ENCODE measurements around the gene BICC1. TPM values are rescaled to one million over a fixed set of nuclear protein-coding genes. Genes with fewer than 3 reads are reported as not detected.

BICC1 gene
- total and polyA plus RNA-seq, 2 donors (not counting 3 experiments of a cell fraction or from before 2014, with no cell fraction given): 0.06 to 0.29 TPM

DNA sequence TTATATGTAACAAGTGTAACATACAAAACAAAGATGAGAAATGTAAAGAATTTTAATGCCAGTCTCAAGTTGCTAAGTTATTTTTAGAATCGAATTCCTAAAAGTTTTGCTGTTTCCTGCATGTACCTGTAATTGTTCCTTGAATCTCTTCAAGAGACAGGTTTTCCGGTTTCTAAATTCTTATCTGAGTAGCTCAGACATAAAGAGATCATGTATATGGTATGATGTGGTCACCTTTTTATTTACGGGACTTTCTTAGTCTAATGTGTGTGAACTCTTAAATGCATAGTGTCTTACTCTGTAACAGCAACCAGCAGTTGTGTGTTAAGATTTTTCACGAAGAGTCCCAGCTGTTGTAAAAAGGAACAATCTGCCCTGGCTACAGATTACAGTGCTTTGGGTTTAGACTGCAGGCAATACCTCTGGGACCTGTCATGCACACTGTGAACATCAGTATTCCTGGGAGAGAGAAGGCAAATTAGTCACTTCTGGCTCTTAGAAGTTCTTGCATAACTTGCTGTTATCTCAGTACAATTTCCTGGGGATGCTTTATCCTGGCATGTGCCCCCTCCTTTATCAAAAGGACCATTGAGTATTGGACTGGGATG lies 263.4 kb downstream of the BICC1 start:
- dilution Hi-C loops (cut with MboI; ENCODE audit: extremely low pct_ligation_motif_present, low sequenced_read_pairs): no loop called here
- Histone ChIP-seq H3K27me3 (ENCODE audit: control insufficient read depth in 2 of 2, insufficient read depth in 2 of 2, low read length in 2 of 2) (no peaks in the 10 kb centered on the region), H3K4me2 (ENCODE audit: insufficient read depth, low read length) (no peak overlapping the region), H3K9ac (replicated peaks; ENCODE audit: extremely low read depth, insufficient read depth, low read length) (no peak overlapping the region), H3K9me1 (replicated peaks; ENCODE audit: control insufficient read depth, extremely low read depth, insufficient read depth, low read length) (peaks cover 2% of the 10 kb centered on the region), H4K20me1 (replicated peaks; ENCODE audit: control insufficient read depth, extremely low read depth, insufficient read depth, low read length) (no peaks in the 10 kb centered on the region), H3K36me3 (ENCODE audit: control insufficient read depth in 2 of 2, extremely low read depth in 1 of 2, insufficient read depth in 2 of 2, low read length in 2 of 2) (no peaks in the 10 kb centered on the region), H3K4me1 (ENCODE audit: control insufficient read depth, extremely low read depth, insufficient read depth, low read length) (no peaks in the 10 kb centered on the region), H3K27ac (ENCODE audit: insufficient read depth, low read depth, low read length) (no peak overlapping the region), H2AFZ (ENCODE audit: low read depth, low read length) (no peak overlapping the region), H3K79me2 (ENCODE audit: control insufficient read depth, insufficient read depth, low read length) (no peaks in the 10 kb centered on the region), H3K4me3 (replicated peaks in 1 of 3; ENCODE audit: insufficient read depth in 1 of 3, low read depth in 1 of 3, low read length in 3 of 3) (no peak overlapping the region), H3K9me3 (replicated peaks; ENCODE audit: control insufficient read depth, insufficient read depth, low read length) (no peaks in the 10 kb centered on the region)
- FAIRE-seq (no peak), DNase-seq (ENCODE audit: low read depth, low spot score) (no peak)
- BruUV-seq (replicated peaks): no TSS peak
- CTCF ChIA-PET: interaction anchor here (1.1 kb wide), 1 partner anchor 29 kb away, joined by 3 read pairs; no protein-coding TSS in a partner anchor
- POLR2A ChIA-PET: no interaction called here
- TF ChIP-seq POLR2A (IDR thresholded peaks at IDR 0.05; ENCODE audit: low read depth, low read length) (no peak), FOS (IDR thresholded peaks at IDR 0.05; ENCODE audit: borderline replicate concordance, insufficient read depth, low read length) (no peak), MYC (IDR thresholded peaks at IDR 0.05; ENCODE audit: low read depth, low read length) (no peak)
- intact Hi-C loops (cut with micrococcal nuclease): no loop called here

DNA sequence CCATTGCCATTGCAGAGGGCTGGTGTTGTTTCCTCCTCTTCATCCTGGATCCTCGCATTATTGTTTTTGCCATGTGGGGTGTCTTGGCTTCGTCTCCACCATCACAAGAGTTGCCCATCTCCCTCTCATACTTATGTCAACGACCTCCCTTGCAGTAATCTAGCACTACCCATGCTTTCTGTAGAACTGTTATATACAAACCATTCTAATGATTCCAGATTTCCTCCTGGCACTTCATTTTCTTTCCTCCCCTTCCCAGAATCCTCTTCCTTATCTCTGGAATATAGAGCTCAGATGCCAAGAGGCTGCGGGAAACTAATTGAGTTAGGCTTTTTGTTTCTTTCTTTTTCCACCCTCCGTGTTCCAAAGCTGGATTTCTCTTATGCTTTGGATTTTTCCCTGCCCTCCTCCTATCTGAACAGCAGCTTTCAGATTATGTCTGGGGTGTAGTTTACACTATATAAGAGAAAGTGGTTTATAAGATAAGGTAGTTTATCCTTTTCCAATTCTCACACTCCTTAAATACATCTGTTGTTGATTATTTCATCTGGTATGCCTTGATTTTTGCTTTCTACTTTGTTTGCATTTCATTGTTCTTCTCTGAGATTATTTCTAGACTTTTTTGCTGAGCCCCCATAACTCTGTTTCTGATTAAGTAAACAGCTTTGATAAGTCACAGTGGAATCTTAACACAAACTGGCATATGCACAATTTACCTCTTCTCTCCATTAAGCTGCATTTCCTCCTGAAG lies 264.1 kb downstream of the BICC1 start:
- DNase-seq (ENCODE audit: low read depth, low spot score) (no peak), FAIRE-seq (no peak)
- intact Hi-C loops (cut with micrococcal nuclease): no loop called here
- POLR2A ChIA-PET: no interaction called here
- no peaks in the 10 kb centered on the region for H3K4me1 ChIP-seq (ENCODE audit: control insufficient read depth, extremely low read depth, insufficient read depth, low read length)
- H3K9me3 ChIP-seq (replicated peaks; ENCODE audit: control insufficient read depth, insufficient read depth, low read length): no peaks in the 10 kb centered on the region
- H3K36me3 ChIP-seq (ENCODE audit: control insufficient read depth in 2 of 2, extremely low read depth in 1 of 2, insufficient read depth in 2 of 2, low read length in 2 of 2): no peaks in the 10 kb centered on the region
- H3K79me2 ChIP-seq (ENCODE audit: control insufficient read depth, insufficient read depth, low read length): no peaks in the 10 kb centered on the region
- CTCF ChIA-PET: no interaction called here
- no TSS peak for BruUV-seq (replicated peaks)
- no peaks in the 10 kb centered on the region for H3K27me3 ChIP-seq (ENCODE audit: control insufficient read depth in 2 of 2, insufficient read depth in 2 of 2, low read length in 2 of 2)
- H3K9ac ChIP-seq (replicated peaks; ENCODE audit: extremely low read depth, insufficient read depth, low read length): no peak overlapping the region
- no peak overlapping the region for H3K4me3 ChIP-seq (replicated peaks in 1 of 3; ENCODE audit: insufficient read depth in 1 of 3, low read depth in 1 of 3, low read length in 3 of 3)
- no peak overlapping the region for H3K4me2 ChIP-seq (ENCODE audit: insufficient read depth, low read length)
- no peak overlapping the region for H3K27ac ChIP-seq (ENCODE audit: insufficient read depth, low read depth, low read length)
- H4K20me1 ChIP-seq (replicated peaks; ENCODE audit: control insufficient read depth, extremely low read depth, insufficient read depth, low read length): no peaks in the 10 kb centered on the region
- dilution Hi-C loops (cut with MboI; ENCODE audit: extremely low pct_ligation_motif_present, low sequenced_read_pairs): no loop called here
- TF ChIP-seq, protein P1, sequence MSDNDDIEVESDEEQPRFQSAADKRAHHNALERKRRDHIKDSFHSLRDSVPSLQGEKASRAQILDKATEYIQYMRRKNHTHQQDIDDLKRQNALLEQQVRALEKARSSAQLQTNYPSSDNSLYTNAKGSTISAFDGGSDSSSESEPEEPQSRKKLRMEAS (IDR thresholded peaks at IDR 0.05; ENCODE audit: insufficient read depth, insufficient read length): no peak
- TF ChIP-seq POLR2AphosphoS5 (IDR thresholded peaks at IDR 0.05; ENCODE audit: insufficient read depth, low read depth, low read length) (no peak), EZH2 (IDR thresholded peaks at IDR 0.05; ENCODE audit: borderline replicate concordance, low read depth, low read length, severe bottlenecking) (no peak), JUN (IDR thresholded peaks at IDR 0.05; ENCODE audit: borderline replicate concordance, insufficient read depth, insufficient read length, low read depth) (no peak), POLR2A (IDR thresholded peaks at IDR 0.05; ENCODE audit: low read depth, low read length) (no peak), GATA2 (IDR thresholded peaks at IDR 0.05; ENCODE audit: insufficient read depth, insufficient read length, low read depth, low read length) (no peak), MYC (IDR thresholded peaks at IDR 0.05; ENCODE audit: low read depth, low read length) (no peak), FOS (IDR thresholded peaks at IDR 0.05; ENCODE audit: borderline replicate concordance, insufficient read depth, low read length) (no peak)
- TF ChIP-seq, protein P2, sequence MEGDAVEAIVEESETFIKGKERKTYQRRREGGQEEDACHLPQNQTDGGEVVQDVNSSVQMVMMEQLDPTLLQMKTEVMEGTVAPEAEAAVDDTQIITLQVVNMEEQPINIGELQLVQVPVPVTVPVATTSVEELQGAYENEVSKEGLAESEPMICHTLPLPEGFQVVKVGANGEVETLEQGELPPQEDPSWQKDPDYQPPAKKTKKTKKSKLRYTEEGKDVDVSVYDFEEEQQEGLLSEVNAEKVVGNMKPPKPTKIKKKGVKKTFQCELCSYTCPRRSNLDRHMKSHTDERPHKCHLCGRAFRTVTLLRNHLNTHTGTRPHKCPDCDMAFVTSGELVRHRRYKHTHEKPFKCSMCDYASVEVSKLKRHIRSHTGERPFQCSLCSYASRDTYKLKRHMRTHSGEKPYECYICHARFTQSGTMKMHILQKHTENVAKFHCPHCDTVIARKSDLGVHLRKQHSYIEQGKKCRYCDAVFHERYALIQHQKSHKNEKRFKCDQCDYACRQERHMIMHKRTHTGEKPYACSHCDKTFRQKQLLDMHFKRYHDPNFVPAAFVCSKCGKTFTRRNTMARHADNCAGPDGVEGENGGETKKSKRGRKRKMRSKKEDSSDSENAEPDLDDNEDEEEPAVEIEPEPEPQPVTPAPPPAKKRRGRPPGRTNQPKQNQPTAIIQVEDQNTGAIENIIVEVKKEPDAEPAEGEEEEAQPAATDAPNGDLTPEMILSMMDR (IDR thresholded peaks at IDR 0.05; ENCODE audit: extremely low read depth in 1 of 2, insufficient read depth in 1 of 2, low read depth in 1 of 2, low read length in 2 of 2): no peak
- peaks cover 2% of the 10 kb centered on the region for H3K9me1 ChIP-seq (replicated peaks; ENCODE audit: control insufficient read depth, extremely low read depth, insufficient read depth, low read length)
- H2AFZ ChIP-seq (ENCODE audit: low read depth, low read length): no peak overlapping the region
